ENCODE results near the gene WDR88. TPM values are rescaled to one million over a fixed set of nuclear protein-coding genes. Genes with fewer than 3 reads are reported as not detected.

WDR88 gene
- total RNA-seq, 1 donor from 2014 or later: not detected

- peak overlapping the region; percentile 89 for H3K27ac Mint-ChIP-seq (ENCODE audit: unreplicated experiment)
- no peak for TF ChIP-seq CTCF (IDR thresholded peaks at IDR 0.05; ENCODE audit: unreplicated experiment)
- H3K4me3 Mint-ChIP-seq (ENCODE audit: unreplicated experiment): peak overlapping the region; percentile 95
- no peak for DNase-seq (ENCODE audit: low spot score)
- peaks cover 13% of the 10 kb centered on the region for H3K27me3 Mint-ChIP-seq (ENCODE audit: unreplicated experiment)
- peaks cover 4% of the 10 kb centered on the region for H3K36me3 Mint-ChIP-seq (ENCODE audit: low read depth, unreplicated experiment)
- peaks cover 15% of the 10 kb centered on the region for H3K4me1 Mint-ChIP-seq (ENCODE audit: unreplicated experiment)
- no peaks in the 10 kb centered on the region for H3K9me3 Mint-ChIP-seq (ENCODE audit: unreplicated experiment)
Measured at GRCh38 chr19:33175886-33176669, 44.2 kb downstream of the WDR88 start.

- Mint-ChIP-seq H3K4me3 (ENCODE audit: unreplicated experiment) (peak overlapping the region; percentile 95), H3K36me3 (ENCODE audit: low read depth, unreplicated experiment) (peaks cover 4% of the 10 kb centered on the region), H3K9me3 (ENCODE audit: unreplicated experiment) (no peaks in the 10 kb centered on the region), H3K4me1 (ENCODE audit: unreplicated experiment) (peaks cover 15% of the 10 kb centered on the region), H3K27ac (ENCODE audit: unreplicated experiment) (peak overlapping the region; percentile 98), H3K27me3 (ENCODE audit: unreplicated experiment) (peaks cover 13% of the 10 kb centered on the region)
- peak; percentile 97 for DNase-seq (ENCODE audit: low spot score)
- no peak for TF ChIP-seq CTCF (IDR thresholded peaks at IDR 0.05; ENCODE audit: unreplicated experiment)
Measured at GRCh38 chr19:33176670-33177416, 44.9 kb downstream of the WDR88 start.

DNA sequence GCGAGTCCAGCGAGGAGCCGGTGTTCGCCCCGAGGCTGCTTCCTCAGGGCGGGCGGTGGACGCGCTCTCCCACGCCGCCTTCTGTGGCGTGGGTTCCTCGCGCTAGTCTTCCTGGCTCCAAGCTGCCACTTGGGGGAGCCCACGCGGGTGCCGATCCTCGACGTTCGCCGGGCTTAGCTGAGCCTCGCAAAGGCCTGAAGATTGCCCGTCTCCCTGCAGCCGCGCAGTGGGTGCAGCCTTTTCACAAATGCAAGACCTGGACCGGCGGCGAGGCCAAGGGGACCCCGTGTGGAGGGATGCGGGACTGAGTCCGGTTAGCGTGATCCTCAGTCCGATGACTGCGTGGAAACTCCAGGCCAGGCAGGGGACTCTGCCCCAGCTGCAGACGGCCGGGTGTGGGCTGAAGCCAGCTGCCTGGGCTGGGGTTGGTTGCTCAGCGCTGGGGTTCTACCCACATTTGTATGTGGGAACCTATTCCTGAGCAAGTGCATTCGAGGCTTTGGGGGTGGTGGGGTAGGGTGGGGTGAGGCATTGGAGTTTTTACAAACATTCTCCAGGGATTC lies 45.6 kb downstream of the WDR88 start:
- peak; percentile 66 for DNase-seq (ENCODE audit: low spot score)
- TF ChIP-seq CTCF (IDR thresholded peaks at IDR 0.05; ENCODE audit: unreplicated experiment): peak; percentile 63

GRCh38 chr19:33186431-33187182 lies 54.7 kb downstream of the WDR88 start:
- no peak overlapping the region for H3K4me3 Mint-ChIP-seq (ENCODE audit: unreplicated experiment)
- no peaks in the 10 kb centered on the region for H3K36me3 Mint-ChIP-seq (ENCODE audit: low read depth, unreplicated experiment)
- H3K27ac Mint-ChIP-seq (ENCODE audit: unreplicated experiment): no peak overlapping the region
- H3K9me3 Mint-ChIP-seq (ENCODE audit: unreplicated experiment): no peaks in the 10 kb centered on the region
- no peak for DNase-seq (ENCODE audit: low spot score)
- H3K27me3 Mint-ChIP-seq (ENCODE audit: unreplicated experiment): peaks cover 3% of the 10 kb centered on the region
- TF ChIP-seq CTCF (IDR thresholded peaks at IDR 0.05; ENCODE audit: unreplicated experiment): no peak
- H3K4me1 Mint-ChIP-seq (ENCODE audit: unreplicated experiment): no peaks in the 10 kb centered on the region

More for the DNA sequence above, 45.6 kb downstream of the WDR88 start:
- H3K27ac Mint-ChIP-seq (ENCODE audit: unreplicated experiment): peak overlapping the region; percentile 44
- peak overlapping the region; percentile 89 for H3K4me3 Mint-ChIP-seq (ENCODE audit: unreplicated experiment)
- peaks cover 13% of the 10 kb centered on the region for H3K27me3 Mint-ChIP-seq (ENCODE audit: unreplicated experiment)
- H3K4me1 Mint-ChIP-seq (ENCODE audit: unreplicated experiment): peaks cover 15% of the 10 kb centered on the region
- no peaks in the 10 kb centered on the region for H3K9me3 Mint-ChIP-seq (ENCODE audit: unreplicated experiment)
- H3K36me3 Mint-ChIP-seq (ENCODE audit: low read depth, unreplicated experiment): peaks cover 4% of the 10 kb centered on the region

Data from endothelial cell (in vitro differentiated cells).